HG02981 (cell line): ENCODE data around the gene GPAM.
"Not testable (repeated sequence)": the region's sequence is repeated elsewhere in the genome, so short reads cannot be mapped to it uniquely, and the experiment has no call there.

ENCODE experiments used
- ATAC-seq: cut with Tn5 transposase; IDR thresholded peaks from one replicate; pipeline ENCODE4 v1.9.1; 2021; ENCODE audit warnings: mild to moderate bottlenecking, moderate library complexity; ENCODE audit not compliant: unreplicated experiment

Gene GPAM, protein sequence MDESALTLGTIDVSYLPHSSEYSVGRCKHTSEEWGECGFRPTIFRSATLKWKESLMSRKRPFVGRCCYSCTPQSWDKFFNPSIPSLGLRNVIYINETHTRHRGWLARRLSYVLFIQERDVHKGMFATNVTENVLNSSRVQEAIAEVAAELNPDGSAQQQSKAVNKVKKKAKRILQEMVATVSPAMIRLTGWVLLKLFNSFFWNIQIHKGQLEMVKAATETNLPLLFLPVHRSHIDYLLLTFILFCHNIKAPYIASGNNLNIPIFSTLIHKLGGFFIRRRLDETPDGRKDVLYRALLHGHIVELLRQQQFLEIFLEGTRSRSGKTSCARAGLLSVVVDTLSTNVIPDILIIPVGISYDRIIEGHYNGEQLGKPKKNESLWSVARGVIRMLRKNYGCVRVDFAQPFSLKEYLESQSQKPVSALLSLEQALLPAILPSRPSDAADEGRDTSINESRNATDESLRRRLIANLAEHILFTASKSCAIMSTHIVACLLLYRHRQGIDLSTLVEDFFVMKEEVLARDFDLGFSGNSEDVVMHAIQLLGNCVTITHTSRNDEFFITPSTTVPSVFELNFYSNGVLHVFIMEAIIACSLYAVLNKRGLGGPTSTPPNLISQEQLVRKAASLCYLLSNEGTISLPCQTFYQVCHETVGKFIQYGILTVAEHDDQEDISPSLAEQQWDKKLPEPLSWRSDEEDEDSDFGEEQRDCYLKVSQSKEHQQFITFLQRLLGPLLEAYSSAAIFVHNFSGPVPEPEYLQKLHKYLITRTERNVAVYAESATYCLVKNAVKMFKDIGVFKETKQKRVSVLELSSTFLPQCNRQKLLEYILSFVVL

GRCh38 chr10:112183329-112184051 is at the start of gene GPAM:
GPAM (minus strand) TSS chr10:112183765; CDS start chr10:112181784, 1,981 bp downstream.
- peak; percentile 94 for ATAC-seq

DNA sequence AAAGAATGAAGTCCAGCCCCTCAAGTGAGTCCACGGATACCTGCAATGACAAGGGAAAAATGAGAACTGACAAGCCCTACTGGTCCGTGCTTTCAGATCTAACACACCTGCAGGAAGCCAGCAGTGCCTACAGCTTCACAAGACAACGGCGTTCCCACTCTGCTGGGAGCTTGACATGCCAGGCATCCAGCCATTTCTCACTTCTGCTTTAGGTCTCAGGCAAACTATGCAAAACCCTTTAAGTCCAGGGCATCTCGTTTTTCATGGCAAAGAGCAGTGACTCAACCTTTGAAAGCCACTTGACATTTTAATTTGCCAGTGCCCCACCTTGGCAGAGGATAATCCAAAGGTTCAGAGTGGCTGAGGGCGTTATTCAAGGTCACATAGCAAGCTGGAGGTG is 49.1 kb upstream of the GPAM start:
- ATAC-seq: no peak

GRCh38 chr10:112231602-112232400 is 48.2 kb upstream of the GPAM start:
- no peak for ATAC-seq

- no peak for ATAC-seq
These were observed 46.9 kb upstream of the GPAM start for GRCh38 chr10:112230325-112230988.

DNA sequence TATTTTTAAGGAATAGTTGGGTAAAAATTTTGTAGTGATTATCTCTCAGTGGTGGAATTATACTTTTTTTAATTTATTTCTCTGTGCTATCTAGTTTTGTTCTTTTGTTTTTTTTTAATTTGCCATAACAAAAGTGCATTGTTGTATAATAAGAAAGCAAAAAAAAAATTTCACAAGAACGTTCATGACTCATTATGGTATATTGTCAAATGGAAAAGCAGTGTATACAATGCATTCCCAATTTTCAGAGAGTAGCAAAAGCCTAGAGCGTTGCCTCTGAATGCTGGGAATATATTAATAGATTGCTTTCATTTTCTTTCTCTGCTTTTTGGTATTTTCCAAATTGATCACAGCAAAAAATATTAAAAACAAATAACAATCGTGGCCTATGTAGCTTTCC is 46.3 kb upstream of the GPAM start:
- no peak for ATAC-seq

DNA sequence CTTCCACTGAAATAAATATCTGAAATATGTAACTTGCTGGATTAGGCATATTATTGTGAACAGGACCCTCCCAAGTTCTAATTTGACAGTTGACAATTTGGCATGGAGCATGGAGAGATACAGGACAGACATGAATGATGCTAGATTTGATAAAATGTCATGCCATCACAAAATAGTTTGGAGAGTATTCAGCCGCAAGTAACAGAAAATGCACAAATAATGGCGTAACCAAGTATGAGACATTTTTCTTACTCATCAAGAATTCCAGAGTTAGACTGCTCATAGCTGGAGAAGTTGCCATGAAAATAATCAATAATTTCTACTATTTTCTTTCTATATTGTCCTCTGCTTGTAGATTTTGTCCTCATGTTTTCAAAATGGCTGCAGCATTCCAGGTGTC is 45.5 kb upstream of the GPAM start:
- no peak for ATAC-seq

- not testable (repeated sequence) for ATAC-seq
These were observed 45.0 kb upstream of the GPAM start for GRCh38 chr10:112228366-112229088.

- ATAC-seq: no peak
These were observed 43.9 kb upstream of the GPAM start for GRCh38 chr10:112227331-112227987.

GRCh38 chr10:112226439-112227248 is 43.1 kb upstream of the GPAM start:
- ATAC-seq: no peak

DNA sequence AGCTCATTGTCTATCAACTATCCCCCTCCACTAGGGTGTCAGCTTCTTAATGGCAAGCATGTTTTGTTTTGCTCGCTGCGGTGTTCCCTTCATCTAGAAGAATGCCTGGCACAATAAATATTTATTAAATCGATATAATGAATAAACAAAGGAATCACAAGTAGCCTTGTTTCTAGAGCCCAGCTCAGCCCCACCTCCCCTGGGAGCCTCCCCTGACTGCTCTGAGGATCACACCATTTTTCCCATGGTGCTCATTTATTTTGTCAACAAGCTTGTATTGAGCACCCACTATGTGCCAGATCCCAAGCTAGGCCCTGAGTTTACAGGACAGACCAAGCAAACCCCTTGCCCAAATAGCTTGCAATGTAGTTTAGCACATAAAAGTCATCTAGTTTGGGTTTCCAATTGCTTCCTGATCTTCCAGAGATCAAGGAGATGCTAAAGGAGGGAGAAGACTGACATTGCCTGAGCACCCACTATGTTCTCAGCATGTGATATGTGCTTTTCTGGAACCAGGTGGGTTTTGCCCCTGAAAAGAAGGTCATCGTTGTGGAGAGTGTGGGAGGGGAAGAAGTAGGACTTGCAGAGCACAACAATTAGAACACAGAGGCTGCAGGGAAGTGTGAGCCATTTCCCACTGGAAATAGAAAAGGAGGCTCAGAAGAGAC is 42.3 kb upstream of the GPAM start:
- ATAC-seq: no peak

DNA sequence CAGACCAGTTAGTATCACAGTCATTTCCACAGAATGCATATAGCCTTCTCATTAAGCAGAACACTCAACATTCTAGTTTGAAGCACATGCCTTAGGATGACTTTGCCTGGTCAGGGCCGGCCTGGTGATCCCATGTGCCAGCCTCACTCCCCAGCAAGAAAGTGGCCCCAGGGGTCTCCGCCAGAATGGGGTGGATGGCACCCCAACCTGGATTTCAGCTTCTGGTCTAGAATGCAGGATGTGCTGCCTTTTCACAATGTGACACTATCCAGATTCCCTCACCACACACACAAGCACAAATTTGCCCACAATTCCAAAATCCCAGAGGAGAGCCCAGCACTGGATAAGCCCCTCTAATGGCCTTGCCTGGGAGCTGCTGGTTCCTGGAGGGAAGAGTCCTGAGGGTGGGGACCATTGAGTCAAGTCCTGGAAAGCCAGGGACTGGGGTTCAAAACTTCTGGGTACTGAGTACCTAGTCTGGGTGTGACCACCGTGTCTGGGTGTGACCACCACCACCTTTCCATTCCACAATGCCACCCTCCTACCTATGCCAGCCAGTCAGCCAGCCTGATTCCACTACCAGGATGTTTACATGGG is 41.5 kb upstream of the GPAM start:
- no peak for ATAC-seq

- ATAC-seq: no peak
These were observed 40.2 kb upstream of the GPAM start for GRCh38 chr10:112223725-112224124.

GRCh38 chr10:112222799-112223198 is 39.2 kb upstream of the GPAM start:
- no peak for ATAC-seq

GRCh38 chr10:112221545-112221944 is 38.0 kb upstream of the GPAM start:
- no peak for ATAC-seq

DNA sequence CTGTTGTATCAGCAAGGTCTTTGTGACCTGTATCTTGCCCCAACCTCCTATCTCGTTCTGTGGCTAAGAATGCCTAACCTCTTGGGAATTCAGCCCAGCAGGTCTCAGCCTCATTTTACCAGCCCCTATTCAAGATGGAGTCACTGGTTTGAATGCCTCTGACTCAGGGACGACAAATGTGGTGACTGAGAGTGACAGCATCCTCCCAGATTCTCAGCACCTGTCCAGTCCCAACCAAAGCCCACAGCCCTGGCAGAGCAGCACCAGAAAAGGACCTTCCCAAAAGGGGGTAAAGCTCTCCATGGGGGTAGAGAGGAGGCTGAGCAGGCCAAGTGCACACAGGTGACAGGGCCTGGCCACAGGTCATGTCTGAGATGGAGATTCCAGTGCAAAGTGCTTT is 35.4 kb upstream of the GPAM start:
- no peak for ATAC-seq

GRCh38 chr10:112218036-112218390 is 34.4 kb upstream of the GPAM start:
- ATAC-seq: no peak

DNA sequence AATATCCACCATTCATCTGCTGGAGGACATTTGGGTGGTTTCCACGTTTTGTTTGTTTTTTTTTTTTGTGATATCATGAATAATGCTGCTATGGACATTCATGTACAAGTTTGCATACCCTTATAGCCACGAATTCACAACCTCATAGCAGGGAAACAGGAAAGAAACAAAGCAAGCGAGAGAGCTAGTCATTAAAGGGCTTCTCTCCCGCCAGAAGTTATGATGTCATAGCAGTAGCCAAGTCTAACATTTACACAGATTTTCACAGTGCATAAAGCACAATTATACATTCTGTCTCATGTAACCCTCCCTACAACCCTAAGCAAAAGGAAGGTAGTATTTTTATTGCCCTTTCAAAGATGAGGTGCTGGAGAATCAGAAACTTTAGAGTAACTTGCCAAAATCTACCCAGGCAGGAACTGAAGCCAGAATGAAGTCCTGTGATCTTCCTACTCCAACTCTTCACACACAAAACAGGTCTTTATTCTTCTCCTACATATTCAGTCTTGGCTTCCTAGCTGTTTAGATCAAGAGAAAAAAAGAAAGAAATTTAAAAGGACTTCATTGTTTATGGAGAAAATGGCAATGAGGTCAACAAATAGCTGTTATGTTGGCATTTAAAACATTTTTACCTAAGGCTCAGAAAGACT is 33.9 kb upstream of the GPAM start:
- no peak for ATAC-seq
